GM10248 (cell line): ENCODE data around the gene GGT6.

Source experiments
- CTCF ChIA-PET: fragments of 300-600 bp; sonication (Branson Sonifier 250); formaldehyde crosslinking; extraction: SDS; loops from one replicate; lab custom pipeline; 2021; ENCODE audit warnings: antibody characterized with exemption; lab: Yijun Ruan, JAX
- POLR2A ChIA-PET: fragments of 350-650 bp; sonication (Branson Sonifier 250); formaldehyde crosslinking; extraction: SDS; loops from one replicate; lab custom pipeline; 2020; ENCODE audit warnings: antibody characterized with exemption; lab: Yijun Ruan, JAX
- DNase-seq: peaks from one replicate; pipeline ENCODE4 v3.0.0; 2012; ENCODE audit errors: extremely low spot score
- CTCF ChIP-seq: IDR thresholded peaks from 2 replicates; pipeline ENCODE4 v1.5.1; 2012; ENCODE audit warnings: mild to moderate bottlenecking, low read depth; ENCODE audit errors: extremely low read depth, missing control alignments, control extremely low read depth

GGT6 gene

DNA sequence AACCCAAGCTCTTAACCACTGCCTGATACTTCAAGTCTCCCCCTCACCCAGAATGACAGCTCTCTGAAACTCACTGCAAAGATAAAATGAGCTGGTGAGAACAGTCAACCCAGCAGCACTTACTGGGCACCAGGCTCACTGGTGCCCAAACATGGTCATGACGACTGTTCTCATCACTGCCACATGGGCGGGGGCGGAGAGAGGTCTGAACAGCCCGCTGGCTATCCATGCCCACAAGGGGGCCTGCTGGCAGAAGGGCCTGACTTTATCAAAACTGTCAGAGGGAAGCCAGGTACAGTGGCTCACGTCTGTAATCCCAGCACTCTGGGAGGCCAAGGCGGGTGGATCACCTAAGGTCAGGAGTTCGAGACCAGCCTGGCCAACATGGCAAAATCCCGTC is 9.2 kb downstream of the GGT6 start:
- CTCF ChIA-PET, result interaction anchor here (0.9 to 4.6 kb wide), 2 partner anchors 11 to 15 kb away, joined by 3 to 29 read pairs; no protein-coding TSS in a partner anchor
- no peak for TF ChIP-seq CTCF
- DNase-seq, result no peak
- POLR2A ChIA-PET, result no interaction called here

DNA sequence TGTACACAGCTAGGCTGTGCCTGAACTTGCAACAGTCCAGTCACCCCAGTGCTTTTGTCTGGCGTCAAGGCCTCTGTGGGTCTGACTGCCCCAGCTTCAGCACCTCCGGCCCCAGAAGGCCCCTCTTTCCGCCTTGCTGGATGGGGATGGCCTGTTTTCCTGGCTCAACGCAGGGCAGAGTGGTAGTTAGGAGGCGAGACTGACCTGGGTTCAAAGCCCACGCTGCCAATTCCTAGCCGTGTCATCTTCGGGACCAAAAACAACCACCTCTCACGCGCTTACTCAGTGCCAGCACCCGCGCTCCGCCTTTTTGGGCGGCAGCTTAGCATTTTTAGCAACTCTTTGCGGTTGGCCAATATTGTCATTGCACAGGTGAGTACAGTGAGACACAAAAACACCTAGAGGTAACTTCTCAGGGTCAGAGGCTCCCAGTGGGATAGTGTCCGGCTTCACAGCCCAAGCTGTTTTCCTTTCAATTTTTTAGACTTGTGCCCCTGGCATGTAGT is 9.8 kb downstream of the GGT6 start:
- ChIA-PET POLR2A (no interaction called here), CTCF (interaction anchor here (0.9 to 4.6 kb wide), 2 partner anchors 12 to 16 kb away, joined by 3 to 29 read pairs; no protein-coding TSS in a partner anchor)
- no peak for DNase-seq
- no peak for TF ChIP-seq CTCF

DNA sequence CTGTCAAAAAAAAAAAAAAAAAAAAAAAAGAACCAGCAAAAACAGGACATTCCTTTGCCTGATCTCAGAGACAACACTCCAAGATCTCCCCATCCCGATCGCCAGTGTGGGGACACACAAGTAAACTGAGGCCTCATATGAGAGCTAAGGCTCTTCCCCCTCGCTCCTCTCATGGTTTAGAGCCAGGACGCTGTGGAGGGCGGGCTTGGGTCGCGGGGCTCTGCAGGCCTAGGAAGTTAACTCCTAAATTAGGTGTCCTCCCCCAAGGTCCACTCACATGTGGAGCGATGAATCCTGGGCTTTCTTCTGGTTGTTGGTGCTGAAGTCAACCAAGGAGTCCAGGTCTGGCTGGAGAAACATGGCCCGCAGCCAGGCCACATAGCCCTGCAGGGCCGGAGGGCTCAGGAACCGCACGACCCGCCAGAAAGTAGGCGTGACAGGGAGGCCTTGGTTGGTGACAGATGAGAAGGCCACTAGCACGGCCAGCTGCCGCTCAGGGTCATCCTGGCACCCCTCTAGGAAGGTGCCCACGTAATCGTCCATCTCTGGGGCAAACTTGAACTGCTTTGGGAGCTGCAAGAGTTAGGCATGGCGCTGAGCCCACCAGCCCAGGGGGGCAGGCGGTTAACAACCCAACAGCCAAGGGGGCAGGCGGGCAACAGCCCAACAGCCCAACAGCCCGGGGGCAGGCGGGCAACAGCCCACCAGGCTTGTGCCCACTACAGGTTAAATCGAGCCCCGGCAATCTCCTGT is 10.4 kb downstream of the GGT6 start:
- CTCF ChIA-PET, result interaction anchor here (0.9 to 4.6 kb wide), 3 partner anchors 12 to 16 kb away, joined by 3 to 29 read pairs (median 3); no protein-coding TSS in a partner anchor
- DNase-seq, result no peak
- no peak for TF ChIP-seq CTCF
- POLR2A ChIA-PET, result no interaction called here

GRCh38 chr17:4548721-4549531 is 11.5 kb downstream of the GGT6 start:
- CTCF ChIA-PET, result interaction anchor here (1.0 to 4.6 kb wide), 2 partner anchors 13 to 18 kb away, joined by 3 to 29 read pairs; no protein-coding TSS in a partner anchor
- no peak for TF ChIP-seq CTCF
- DNase-seq, result no peak
- POLR2A ChIA-PET, result no interaction called here

GRCh38 chr17:4548061-4548461 is 12.3 kb downstream of the GGT6 start:
- CTCF ChIA-PET, result interaction anchor here (0.8 kb wide), 1 partner anchor 17 kb away, joined by 3 read pairs; no protein-coding TSS in a partner anchor
- POLR2A ChIA-PET, result no interaction called here
- TF ChIP-seq CTCF, result no peak
- DNase-seq, result no peak
